DMS79 (cell line): Measurements from ENCODE around the gene CMTM1.

ENCODE experiments used
- DNase-seq: peaks from one replicate; lab custom pipeline; 2025; lab: John Stamatoyannopoulos, UW

Gene CMTM1

DNA sequence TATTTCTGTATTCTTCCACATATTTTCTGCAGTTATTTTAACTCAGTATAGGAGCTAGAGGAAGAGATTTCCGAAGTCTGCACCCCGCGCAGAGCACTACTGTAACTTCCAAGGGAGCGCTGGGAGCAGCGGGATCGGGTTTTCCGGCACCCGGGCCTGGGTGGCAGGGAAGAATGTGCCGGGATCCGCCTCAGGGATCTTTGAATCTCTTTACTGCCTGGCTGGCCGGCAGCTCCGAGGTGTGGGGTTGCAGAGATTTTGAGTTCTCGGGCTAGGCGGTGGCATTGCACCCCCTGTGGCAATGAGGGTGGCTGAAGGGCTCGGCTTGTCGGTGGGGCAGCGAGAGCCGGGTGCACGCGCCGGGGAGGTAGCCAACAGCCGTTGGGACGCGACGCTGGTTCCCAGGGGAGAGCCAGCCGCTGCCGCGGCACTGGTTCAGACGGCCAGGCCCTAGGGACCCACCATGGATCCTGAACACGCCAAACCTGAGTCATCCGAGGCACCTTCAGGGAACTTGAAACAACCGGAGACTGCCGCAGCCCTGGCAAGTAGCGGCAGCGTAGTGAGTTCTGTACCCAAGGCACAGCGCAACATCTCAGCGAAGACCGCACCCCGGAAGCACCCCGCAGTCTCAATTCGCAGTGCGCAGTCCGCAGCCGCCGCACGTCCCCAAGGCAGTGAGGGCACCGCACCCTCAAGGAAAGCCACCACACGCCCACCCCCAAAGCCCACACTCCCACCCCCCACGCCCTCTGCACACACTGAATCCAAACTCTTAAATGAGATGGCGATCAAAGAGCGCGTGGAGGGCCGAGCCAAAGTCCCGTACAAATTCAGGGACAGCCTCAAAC lies at the start of gene CMTM1:
TSS of gene CMTM1 (plus strand) at position 389 of the 851 bp plus-strand sequence. CDS start at position 464, 75 bp downstream.
- no peak for DNase-seq

- DNase-seq, result no peak
Observed at GRCh38 chr16:66516509-66516807, 49.8 kb upstream of the CMTM1 start.

DNA sequence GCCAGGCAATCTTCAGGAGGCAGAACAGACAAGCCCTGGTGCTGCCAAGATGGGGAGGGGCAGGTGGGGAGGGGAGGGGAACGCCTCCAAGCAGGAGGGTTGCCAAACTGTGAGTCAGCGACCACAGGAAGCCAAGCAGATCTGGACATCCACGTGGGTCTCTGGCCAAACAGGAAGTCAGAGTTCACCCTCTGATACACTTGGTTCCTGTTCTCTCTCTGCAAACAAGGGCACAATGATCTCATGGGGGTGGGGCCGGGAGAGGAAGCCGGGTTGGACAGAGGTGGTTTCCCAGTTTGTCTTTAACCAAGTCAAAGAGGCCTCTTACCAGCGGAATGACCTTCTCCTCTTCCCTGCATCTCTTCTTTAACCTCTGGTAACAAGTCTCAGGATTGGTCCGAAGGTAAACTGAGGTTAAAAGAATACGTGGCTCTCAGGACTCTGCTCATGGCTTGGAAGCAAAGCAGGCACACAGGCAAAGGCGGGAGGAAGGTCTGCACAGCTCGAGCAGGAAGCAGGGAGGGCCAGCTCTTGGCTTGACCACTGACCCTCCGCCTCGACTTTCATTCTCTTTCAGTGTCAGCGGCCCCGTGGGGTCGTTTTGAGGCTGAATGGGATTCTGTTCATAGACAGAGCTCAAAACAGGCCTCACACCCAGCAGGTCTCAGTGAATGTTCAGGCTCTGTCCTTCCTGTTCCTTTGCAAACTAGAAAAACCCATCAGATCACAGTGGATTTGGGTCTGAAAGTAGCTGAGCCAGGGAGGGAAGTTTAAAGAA lies 49.2 kb upstream of the CMTM1 start:
- peak; percentile 74 for DNase-seq

DNA sequence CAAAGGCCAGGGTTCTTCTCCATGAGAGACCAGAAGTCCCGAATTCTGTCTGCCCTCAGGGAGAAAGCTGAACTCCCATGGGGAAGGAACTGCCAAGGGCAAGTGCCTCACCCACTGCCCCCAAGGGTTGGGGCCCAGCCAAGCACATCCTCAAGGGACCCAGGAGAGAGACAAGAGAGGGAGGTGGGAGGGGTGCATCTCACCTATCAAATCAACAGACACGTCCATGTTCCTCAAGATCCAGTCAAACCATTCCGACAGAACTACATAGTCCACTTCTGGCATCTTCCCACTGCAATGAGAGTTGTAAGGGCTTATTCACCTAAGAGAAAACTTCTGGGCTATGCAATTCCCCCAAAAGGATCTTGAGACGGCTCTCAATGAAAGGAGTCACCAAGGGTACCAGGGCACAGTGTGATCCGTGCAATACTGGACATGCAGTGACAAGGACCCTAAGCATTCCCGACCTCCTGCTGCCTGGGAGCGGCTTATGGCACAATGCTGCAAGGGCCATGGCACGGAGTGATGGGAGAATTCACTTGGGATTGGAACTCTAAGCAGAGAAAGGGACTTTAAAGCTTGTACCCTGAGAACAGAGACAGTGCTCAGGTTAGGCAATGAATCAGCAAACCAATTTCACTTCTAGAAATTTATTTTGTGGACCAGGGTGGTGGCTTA lies 48.5 kb upstream of the CMTM1 start:
- DNase-seq, result no peak

DNA sequence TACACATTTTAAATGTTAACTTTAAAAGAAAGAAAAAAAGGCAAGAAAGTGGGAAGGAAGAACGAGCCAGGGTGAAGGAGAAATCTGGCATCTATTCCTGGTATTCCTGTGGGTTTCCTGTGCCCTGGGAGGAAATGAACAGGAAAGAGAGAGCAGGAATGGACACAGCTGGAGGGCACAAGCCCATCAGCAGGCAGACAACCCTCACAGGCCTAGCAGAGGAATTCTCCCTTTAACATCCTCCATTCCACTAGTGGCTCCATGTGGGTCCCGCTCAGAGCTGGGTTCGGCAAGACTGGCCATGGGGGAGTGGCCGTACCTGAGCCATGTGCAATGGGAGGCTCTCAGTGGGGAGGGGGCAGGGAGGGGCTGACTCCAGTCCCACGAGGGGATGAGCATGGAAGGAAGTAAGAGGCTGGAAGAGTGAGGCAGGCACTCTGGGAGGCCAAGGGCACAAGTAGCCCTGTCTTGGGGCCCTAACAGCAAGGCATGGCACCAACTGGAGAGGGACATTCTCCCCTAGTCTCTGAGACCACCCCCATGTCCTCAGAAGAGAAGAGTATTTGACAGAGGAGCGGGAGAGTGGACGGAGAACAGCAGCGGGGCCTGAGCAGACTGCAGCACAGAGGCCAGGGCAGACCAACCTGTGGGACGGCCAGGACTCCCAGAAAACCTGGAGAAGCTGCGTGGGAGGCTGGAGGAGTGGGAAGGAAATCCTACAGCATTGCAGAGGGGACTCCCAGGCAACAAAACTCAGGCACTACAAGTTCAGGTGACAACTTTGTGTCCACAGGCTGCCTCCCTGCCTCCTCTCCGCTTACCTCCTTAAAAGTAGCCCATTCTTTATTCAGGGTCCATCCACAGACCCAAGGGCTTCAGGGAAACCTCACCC lies 46.5 kb upstream of the CMTM1 start:
- DNase-seq, result no peak

DNA sequence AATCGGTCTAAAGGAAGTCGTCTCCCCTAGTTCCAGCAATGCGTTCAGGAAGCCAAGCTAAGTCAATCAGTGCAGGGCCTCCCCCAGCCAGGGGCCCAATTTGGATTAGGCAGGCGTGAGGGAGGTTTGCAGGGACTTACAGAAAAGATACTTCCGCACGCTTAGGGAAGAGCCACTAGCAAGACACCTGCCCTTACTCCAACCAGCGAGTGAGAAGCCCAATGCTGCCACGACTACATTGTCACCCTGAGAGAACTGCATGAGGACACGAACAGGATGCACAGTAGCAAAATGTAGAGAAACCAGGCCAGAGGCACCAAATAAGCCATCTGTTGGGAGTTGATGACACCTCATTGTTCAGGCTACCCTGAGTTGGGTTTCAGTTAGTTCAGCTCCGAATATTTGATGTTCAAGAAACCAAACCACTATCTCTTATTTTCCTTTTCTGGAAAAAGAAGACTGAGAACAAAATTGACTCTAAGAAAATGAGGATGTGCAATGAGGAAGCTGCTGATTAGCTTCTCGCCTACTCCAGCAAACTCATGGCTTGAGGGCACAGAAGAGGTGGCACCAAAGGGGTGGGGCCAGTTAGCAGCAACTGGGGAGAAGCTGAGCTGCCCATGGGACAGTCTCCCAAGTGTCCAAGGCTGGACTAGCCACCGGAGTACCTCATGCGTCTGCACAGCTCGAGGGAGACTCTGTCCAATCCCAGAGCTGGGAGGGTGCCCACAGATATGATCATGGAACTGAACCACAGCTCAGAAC lies 45.7 kb upstream of the CMTM1 start:
- DNase-seq, result no peak

- no peak for DNase-seq
Observed at GRCh38 chr16:66521252-66521713, 45.0 kb upstream of the CMTM1 start.

DNA sequence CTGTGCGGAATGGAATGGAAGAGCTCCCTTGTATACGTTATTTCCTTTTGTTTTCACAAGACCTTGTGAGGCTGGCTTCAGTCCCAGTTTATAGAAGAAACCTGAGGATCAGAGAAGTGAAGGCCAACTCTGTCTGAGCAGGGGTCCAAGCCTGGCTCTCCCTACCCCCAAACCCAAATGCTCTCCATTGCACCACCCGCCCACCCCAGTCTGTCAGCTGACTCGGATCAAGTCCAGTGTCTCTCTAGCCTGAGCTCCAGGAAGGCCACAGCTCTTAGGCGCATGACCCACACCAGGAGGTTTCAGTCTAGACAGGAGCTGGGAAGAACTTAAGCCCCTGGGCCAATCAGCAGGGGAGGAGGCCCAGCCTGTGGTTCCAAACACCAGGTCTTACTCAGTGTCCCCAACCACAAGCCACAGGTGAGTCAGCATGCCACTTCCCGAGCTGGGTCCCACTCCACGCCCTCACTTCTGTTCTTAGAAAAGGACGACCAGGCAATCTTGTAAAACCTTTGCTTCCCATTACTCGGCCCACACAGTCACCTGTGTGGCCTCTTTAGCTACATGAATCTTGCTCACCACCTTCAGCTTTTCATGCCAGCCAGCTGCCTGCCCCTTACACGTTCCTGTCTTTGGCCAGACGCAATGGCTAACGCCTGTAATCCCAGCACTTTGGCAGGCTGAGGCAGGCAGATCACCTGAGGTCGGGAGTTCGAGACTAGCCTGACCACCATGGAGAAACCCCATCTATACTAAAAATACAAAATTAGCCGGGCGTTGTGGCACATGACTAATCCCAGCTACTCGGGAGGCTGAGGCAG lies 44.1 kb upstream of the CMTM1 start:
- no peak for DNase-seq

DNA sequence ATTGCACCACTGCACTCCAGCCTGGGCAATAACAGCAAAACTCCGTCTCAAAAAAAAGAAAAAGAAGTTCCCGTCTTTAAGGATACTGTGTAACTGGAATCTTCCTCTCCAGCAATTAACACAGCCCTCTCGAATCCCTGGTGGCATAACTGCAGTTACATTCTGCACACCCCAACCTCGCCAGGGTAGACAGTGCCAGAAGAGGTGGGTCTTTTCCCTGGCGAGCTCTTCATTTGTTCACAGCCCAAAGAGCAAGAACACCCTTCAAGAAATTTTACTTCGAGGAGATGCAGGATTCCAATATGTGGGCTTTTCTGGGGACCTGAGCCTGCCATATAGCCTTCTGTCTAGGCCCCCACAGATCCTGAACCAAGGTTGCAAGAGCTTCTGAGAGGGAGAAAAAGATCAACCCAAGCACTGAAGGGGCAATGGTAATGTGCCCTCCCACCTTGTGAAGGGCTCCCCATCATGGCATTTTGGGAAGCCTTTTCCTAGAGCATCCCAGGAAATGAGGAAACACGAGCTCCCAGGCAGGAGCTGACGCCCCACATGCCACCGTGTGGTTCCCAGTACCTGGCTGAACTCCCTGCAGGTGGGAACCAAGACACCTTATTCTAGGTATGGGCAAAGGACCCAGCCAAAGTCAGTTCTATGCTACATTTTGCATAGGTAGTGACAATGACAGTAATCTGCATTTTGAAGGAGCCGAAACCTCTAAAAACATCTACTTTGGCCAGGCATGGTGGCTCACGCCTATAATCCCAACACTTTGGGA lies 43.2 kb upstream of the CMTM1 start:
- DNase-seq, result no peak

- DNase-seq, result no peak
Observed at GRCh38 chr16:66523861-66524354, 42.3 kb upstream of the CMTM1 start.

DNA sequence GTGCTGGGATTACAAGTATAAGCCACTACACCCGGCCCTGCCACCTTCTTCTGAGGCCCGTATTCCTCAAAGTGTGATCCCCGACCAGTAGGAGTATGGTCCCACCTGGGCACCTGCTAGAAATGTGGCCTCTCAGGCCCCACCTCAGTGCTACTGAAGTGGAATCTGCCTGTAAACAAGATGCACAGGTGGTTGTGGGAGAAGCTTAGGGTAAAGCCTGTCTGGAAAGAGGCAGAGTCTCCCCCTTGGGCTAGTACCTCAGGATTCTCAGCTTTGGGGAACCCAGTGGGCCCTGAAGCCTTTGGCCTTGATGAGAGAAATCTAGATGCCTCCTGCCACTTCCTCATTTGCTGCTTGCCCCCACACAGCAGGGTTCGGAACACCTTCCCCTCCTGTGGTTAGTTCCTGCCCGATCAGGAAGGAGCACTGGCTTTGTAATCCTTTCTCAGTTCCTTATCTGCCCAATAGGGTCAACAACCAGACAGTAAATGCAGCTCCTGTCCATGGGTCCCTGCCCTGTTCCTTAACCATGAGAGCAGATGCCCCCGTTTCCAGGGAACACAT lies 41.6 kb upstream of the CMTM1 start:
- no peak for DNase-seq

- DNase-seq, result no peak
Observed at GRCh38 chr16:66525396-66526180, 40.7 kb upstream of the CMTM1 start.

- DNase-seq, result no peak
Observed at GRCh38 chr16:66528294-66528693, 37.9 kb upstream of the CMTM1 start.

- no peak for DNase-seq
Observed at GRCh38 chr16:66529475-66529874, 36.8 kb upstream of the CMTM1 start.

GRCh38 chr16:66534376-66534799 lies 31.9 kb upstream of the CMTM1 start:
- DNase-seq, result no peak

DNA sequence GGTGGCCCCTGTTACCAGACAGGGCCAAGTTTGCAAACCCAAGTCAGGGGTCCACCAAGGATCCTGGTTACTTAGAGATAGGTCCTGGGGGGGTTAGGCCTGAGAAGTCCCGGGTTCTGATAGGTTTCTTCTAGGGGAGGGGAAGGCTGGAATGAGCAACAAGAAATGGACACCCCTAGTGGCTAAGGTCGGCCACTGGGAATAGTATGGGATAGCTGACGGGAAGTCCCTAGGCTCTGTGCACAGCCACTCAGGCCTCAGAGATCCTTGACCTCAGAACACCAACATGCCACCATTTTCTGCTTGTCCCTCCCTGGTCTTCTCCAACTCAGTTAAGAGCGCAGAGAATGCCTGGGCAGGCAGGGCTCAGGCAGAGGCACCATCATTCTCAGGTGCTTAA lies 29.7 kb upstream of the CMTM1 start:
- no peak for DNase-seq

DNA sequence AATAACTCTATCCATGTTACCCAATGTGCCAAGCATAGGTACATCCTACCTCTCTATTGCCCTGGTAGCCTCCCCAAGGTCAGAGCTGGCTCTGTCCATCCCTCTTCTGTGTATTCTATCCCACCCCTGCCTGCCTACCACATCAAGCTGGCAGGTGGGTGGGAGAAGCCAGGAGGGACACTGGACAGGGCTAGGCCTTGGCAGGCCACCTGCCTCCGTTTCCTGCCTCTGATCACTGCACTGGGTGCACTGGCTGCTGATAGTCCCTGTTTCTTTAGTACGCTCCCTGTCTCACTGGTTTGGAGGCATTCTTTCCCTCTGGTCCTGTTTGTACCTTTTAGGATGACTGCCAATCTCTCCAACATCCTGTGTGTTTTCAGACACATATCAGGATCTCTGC lies 29.0 kb upstream of the CMTM1 start:
- DNase-seq, result no peak

DNA sequence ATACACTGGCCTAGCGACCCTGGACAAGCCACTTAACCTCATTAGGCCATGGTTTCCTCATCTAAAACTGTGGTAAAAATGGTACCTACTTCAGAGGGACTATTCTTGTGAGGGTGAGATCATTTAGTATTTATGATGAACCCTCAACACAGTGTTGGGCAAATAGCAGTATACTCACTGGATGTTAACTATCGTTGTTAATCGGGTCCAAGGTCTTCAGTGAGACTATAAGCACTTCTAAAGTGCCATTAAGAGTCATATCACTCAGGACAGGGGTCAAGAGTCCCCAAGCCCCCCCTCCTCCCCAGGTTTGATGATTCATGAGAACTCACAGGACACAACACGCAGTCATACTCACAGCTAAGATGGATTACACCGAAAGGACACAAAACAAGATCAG lies 27.3 kb upstream of the CMTM1 start:
- no peak for DNase-seq
